ENCODE data around the gene ADGRA3. TPM values are rescaled to one million over a fixed set of nuclear protein-coding genes. Genes with fewer than 3 reads are reported as not detected.
A peak's percentile ranks its signal among the peaks of the same experiment; 100 is the strongest.

The ADGRA3 gene
- total RNA-seq, 4 donors from 2014 or later = 99.1 to 117 (median 109) TPM

- TF ChIP-seq POLR2A (IDR thresholded peaks at IDR 0.05) (no peak), CTCF (IDR thresholded peaks at IDR 0.05) (no peak)
- Histone ChIP-seq H3K36me3 (peaks cover 0 to 8% of the 10 kb centered on the region in 2 donors), H3K27me3 (no peaks in the 10 kb centered on the region), H3K4me1 (peaks cover 0 to 3% of the 10 kb centered on the region in 2 donors), H3K9me3 (no peaks in the 10 kb centered on the region), H3K4me3 (replicated peaks in 1 of 3) (no peak overlapping the region), H3K27ac (no peak overlapping the region)
- no peak for DNase-seq
- intact Hi-C loops (cut with DNase I) = no loop called here
Measured at GRCh38 chr4:22440999-22441398, 74.9 kb downstream of the ADGRA3 start.

- no peak for TF ChIP-seq CTCF (IDR thresholded peaks at IDR 0.05)
- TF ChIP-seq POLR2A (IDR thresholded peaks at IDR 0.05) = no peak
Measured at GRCh38 chr4:22439947-22440346, 75.9 kb downstream of the ADGRA3 start.

GRCh38 chr4:22435652-22436051, 80.2 kb downstream of the ADGRA3 start:
- H3K9me3 ChIP-seq = no peaks in the 10 kb centered on the region
- no peak for DNase-seq
- H3K4me1 ChIP-seq = peaks cover 0 to 3% of the 10 kb centered on the region in 2 donors
- no peak overlapping the region for H3K27ac ChIP-seq
- no peaks in the 10 kb centered on the region for H3K27me3 ChIP-seq
- TF ChIP-seq POLR2A (IDR thresholded peaks at IDR 0.05) (no peak), CTCF (IDR thresholded peaks at IDR 0.05) (no peak)
- intact Hi-C loops (cut with DNase I) = no loop called here
- no peak overlapping the region for H3K4me3 ChIP-seq (replicated peaks in 1 of 3)
- 75 to 80% methylated on average over 2 of the region's 2 CpGs for WGBS, 2 donors
- H3K36me3 ChIP-seq = no peaks in the 10 kb centered on the region

More at GRCh38 chr4:22439947-22440346, 75.9 kb downstream of the ADGRA3 start:
- intact Hi-C loops (cut with DNase I) = no loop called here
- Histone ChIP-seq H3K27ac (no peak overlapping the region), H3K4me3 (replicated peaks in 1 of 3) (no peak overlapping the region), H3K4me1 (peaks cover 0 to 3% of the 10 kb centered on the region in 2 donors), H3K27me3 (no peaks in the 10 kb centered on the region), H3K36me3 (peaks cover 0 to 8% of the 10 kb centered on the region in 2 donors), H3K9me3 (no peaks in the 10 kb centered on the region)
- 90 to 96% methylated on average over 2 of the region's 2 CpGs for WGBS, 2 donors
- DNase-seq = no peak

- no peaks in the 10 kb centered on the region for H3K27me3 ChIP-seq
- TF ChIP-seq POLR2A (IDR thresholded peaks at IDR 0.05) (no peak), CTCF (IDR thresholded peaks at IDR 0.05) (peak in 4 of 6 experiments; percentile 25 to 60 (median 53))
- peak; percentile 63 for DNase-seq
- H3K4me3 ChIP-seq (replicated peaks in 1 of 3) = no peak overlapping the region
- intact Hi-C loops (cut with DNase I) = no loop called here
- no peak overlapping the region for H3K27ac ChIP-seq
- H3K4me1 ChIP-seq = peaks cover 3% of the 10 kb centered on the region in 2 donors
- 29 to 31% methylated on average over 6 of the region's 6 CpGs for WGBS, 2 donors
- no peaks in the 10 kb centered on the region for H3K36me3 ChIP-seq
- H3K9me3 ChIP-seq = no peaks in the 10 kb centered on the region
Measured at GRCh38 chr4:22434895-22435294, 81.0 kb downstream of the ADGRA3 start.

GRCh38 chr4:22430626-22431025, 85.2 kb downstream of the ADGRA3 start:
- no peak for DNase-seq
- intact Hi-C loops (cut with DNase I) = no loop called here
- H3K36me3 ChIP-seq = no peaks in the 10 kb centered on the region
- H3K4me3 ChIP-seq (replicated peaks in 1 of 3) = no peak overlapping the region
- no peak for TF ChIP-seq CTCF (IDR thresholded peaks at IDR 0.05)
- TF ChIP-seq POLR2A (IDR thresholded peaks at IDR 0.05) = no peak
- H3K27me3 ChIP-seq = no peaks in the 10 kb centered on the region
- WGBS, 2 donors = 64 to 95% methylated on average over 3 of the region's 3 CpGs
- H3K9me3 ChIP-seq = no peaks in the 10 kb centered on the region
- peaks cover 17 to 27% of the 10 kb centered on the region in 2 donors for H3K4me1 ChIP-seq
- peak overlapping the region in 2 of 3 donors; percentile 84 to 98 for H3K27ac ChIP-seq

Data from thyroid gland (tissue), 4 donors.